Measurements from ENCODE around the gene SETD7.

DNA sequence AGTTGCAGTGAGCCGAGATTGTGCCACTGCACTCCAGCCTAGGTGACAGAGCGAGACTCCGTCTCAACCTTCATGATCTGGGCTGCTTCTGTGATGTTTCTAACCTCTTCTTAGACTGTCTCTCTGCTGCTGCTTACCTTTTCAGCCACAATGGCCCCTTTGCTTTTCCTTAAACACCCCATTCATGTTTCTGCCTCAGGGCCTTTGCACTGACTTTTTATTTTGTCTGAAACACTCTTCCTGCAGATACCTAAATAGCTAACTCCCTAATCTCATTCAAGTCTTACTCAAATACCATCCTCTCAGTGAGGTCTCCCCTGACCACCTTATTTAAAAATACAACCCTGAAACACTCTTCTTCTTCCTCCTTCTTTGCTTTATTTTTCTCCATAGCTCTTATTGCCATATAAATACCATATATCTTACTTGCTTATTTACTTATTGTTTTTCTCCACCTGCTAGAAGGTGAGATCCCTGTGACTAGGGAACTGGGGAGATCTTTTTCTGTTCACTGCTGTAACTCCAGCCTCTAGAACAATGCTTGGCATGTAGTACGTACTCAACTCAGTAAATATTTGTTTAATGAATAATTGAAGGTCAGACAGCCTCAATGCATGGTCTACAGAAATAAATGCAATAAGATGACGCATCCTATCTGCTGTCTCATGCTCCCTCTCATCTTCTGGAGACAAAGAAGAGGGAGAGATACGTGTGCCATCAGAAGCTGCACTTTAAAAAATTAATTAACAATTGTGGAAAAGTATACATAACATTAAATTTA lies 43.8 kb upstream of the SETD7 start:
- no peak for TF ChIP-seq CTCF (IDR thresholded peaks at IDR 0.05)
- TF ChIP-seq POLR2A (IDR thresholded peaks at IDR 0.05): no peak
